Activated CD4-positive, alpha-beta T cell treated with anti-CD3 and anti-CD28 coated beads for 24 hours (primary cell): ENCODE data around the gene GEMIN7.
"Not testable (repeated sequence)": the region's sequence is repeated elsewhere in the genome, so short reads cannot be mapped to it uniquely, and the experiment has no call there.

Source experiments
- DNase-seq, 2 donors: peaks; one replicate each; pipeline ENCODE4 v3.0.0-alpha.2; 2020; ENCODE audit warnings: low read depth in 2 of 2

The GEMIN7 gene

DNA sequence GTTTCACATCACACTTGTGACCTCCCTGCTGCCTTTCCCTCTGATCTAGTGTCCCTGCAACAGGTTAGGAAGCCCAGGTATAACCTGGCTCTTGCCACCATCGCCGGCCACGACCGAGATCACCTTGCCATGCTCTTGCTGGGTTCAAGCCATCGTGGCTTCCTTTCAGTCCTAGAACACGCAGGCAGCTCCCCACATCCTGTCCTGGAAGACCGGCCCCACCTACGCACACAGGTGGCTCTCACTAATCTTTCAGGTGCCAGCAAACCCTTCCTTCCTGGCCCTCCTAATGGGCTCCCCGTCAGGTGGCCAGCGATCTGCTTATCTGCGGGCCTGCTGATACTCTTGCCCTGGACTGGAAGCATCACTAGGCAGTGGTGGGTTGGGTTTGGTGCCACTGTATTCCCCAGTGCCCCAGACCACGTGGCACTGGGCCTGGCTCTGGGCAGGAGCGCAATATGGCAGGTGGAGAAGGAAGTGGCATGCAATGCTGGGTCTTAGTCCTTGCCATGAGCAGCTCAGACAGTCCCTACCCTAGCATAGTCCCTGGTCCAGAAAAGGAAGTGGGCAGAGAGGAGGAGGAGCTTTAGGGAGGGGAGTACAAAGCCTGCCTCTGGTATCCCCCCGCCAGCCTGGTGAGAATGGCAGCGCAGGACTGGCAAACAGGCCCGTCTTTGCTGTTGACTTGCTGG is 25.7 kb downstream of the GEMIN7 start:
- no peak for DNase-seq

DNA sequence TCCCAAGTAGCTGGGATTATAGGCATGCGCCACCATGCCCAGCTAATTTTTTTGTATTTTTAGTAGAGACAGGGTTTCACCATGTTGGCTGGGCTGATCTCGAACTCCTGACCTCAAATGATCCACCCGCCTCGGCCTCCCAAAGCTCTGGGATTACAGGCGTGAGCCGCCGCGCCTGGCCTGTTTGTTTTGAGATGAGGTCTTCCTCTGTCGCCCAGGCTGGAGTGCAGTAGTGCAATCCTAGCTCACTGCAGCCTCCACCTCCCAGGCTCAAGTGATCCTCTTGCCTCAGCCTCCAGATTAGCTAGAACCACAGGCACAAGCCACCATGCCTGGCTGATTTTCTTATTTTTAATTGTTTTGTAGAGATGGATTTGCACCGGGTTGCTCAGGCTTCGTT is 27.3 kb downstream of the GEMIN7 start:
- DNase-seq, result not testable (repeated sequence)

DNA sequence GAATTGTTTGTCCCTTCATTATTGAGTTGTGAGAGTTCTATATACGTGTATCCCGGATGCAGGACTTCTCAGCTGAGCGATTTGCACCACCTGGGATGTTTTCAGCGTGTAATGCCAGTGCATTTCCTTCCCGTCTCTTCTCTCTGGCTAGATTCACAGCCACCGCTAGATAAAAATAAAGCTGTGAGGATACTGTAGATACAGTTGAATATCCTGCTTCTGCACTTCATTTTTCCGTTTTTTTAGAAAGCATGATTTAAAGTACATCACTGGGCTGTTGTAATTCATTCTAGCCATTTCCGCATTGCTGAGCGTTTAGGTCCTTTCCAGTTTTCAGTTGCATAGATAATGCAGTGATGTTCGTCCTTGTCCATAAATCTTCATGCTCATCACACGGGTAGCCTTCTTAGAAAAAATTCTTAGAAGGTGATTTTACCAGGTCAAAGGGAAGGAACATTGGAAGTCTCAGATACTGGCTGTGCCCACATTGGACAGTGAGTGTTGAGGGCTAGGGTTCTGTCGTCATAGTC is 28.6 kb downstream of the GEMIN7 start:
- no peak for DNase-seq

DNA sequence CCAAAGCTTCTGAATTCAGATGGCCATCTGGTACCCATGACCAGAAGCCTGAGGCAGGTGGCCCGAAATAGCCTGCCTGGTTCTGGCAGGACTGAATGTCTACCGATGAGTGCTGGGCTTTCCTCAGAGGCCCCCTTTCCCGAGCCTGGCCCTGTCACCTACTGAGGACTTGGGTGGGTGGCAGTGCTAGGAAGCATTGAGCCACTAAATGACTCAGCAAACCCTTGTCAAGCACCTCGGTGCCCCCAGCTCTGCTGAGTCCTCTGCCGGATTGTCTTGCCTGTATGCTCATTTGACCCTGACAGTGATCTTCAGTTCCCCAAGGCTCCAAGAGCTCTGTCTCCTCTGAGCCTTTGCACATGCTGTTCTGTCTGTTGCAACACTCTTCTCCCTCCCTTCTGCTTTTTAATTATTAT is 31.8 kb downstream of the GEMIN7 start:
- DNase-seq, result no peak

DNA sequence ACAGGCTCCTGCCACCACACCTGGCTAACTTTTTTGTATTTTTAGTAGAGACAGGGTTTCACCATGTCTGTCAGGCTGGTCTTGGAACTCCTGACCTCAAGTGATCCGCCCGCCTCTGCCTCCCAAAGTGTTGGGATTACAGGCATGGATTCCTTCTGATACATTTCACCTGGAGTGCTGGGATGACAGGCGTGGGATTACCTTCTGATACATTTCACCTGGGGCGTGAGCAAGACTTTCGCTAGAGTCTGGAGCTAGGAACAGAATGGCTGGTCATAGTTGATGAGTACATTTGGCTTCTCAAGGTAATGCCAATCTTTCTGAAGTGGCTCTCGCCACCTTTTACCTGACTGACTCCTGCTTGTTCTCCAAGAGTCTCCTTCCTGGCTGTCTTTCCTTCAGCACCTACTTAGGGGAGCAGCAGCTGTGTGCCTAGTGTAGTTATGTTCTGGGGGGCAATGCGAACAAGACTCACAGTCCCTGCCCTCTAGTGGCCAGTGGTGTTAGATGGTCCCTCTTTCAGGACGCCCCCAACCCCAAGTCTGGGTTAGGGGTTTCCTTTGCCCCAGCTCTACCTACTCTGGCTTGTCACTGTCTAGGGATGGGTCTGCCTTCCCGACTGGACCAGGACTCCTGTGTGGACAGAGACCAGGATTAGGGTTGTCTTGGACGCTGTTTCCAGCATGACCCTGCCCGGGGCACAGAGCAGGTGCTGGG is 33.2 kb downstream of the GEMIN7 start:
- DNase-seq, result no peak

DNA sequence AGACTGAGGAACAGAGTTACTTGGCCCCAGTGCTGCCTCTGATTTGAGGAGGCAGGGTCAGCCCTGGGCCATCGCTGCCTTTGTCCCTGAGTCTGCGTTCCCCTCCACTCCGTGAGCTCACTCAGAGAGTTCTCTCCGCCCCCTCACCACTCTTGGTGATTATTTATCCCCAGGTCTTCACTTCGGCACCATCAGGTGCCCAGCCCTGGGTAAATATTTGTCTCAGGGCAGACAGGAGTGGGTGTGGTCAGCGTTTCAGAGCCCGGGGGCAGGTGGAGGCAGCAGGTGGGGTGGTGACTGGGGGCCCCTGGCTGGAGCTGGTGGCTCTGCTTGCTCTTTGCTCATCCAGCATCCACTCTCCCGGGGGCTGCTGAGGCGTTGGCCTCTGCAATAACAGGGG is 34.6 kb downstream of the GEMIN7 start:
- DNase-seq, result no peak

DNA sequence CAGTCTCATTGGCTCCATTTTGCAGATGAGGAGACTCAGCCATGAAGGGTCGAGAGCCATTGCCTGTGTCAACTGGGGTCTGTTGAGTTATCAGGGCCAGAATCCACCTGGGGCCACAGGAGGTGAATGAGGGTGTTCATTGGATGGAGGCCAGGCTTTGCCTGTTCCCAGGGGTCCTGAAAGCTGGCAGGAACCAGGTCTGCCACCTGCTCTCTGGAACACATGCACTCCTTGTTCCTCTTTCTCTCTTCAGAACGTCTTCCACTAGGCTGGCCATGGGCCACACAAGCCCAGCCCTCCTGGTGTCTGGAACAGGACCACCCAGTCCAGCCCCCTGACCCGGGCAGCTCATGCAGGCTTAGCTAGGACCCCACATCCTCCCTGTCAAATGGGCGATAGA is 35.1 kb downstream of the GEMIN7 start:
- no peak for DNase-seq

DNA sequence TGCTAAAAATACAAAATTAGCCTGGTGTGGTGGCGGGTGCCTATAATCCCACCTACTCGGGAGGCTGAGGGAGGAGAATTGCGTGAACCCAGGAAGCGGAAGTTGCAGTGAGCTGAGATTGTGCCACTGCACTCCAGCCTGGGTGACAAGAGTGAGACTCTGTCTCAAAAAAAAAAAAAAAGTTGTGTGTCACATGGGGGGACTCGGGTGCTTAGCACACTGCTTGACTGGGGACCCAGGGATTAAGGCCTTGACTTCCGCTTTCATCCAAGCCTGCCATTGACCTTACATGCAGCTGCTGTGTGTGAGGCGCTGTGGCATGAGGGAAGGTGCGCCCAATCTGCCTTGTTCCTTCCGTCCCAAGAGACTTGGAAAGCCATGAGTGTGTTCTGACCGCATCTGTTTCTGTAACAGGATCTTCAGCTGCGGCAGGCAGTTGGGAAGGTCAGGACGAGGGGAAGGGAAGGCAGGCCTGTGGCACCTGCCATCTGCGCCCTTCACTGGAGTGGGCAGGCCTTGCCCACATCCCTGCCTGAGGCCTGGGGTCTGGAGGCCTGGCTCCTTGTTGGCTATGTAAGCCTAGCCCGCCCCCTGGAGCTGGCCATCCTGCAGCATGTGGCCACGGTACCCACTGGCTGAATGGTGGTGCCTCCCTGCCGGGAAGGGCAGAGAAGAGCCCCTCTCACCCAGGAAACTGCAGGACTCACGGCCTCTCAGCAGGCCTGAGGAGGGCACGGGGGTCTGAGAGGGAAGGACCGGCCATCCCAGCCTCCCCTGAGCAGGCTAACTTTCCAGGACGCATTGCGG is 37.0 kb downstream of the GEMIN7 start:
- no peak for DNase-seq

DNA sequence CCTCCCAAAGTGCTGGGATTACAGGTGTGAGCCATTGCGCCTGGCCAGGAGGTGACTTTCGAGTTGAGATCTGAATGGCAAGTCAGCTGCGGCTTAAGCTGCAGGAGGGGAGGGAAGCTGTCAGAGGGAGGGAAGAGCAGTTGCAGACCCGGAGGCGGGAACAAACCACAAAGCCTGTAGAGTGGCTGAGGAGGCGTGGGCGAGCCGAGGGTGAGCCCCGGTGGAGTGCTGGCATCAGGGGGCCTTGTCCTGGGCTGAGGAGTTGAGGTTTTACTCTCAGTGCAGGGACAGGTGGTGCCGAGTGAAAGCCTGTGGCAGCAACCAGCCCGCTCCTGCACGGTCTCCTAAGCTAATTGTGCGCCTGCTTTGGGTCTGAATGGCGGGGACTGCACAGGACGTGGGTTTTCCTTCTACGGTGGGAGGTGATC is 38.1 kb downstream of the GEMIN7 start:
- peak; percentile 43 to 63 for DNase-seq

DNA sequence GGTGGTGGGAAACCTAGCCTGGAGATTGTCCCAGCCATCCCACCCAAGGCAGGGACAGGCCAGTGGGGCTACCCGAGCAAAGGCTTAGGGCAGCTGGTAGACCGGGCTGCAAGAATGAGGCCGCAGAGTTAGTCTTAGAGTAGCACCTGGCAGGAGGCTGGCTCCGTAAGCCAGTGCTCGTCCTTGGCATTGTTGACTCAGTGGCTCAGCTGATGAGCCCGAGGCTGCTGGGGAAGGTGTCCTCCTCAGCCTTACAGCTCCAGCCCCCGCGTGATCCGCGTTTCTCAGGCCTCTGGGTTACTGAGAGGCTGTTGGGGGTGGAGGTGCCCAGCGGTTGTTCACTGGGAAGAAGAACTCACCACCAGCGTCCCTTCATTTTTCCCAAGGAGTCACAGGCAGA is 38.6 kb downstream of the GEMIN7 start:
- DNase-seq, result no peak

DNA sequence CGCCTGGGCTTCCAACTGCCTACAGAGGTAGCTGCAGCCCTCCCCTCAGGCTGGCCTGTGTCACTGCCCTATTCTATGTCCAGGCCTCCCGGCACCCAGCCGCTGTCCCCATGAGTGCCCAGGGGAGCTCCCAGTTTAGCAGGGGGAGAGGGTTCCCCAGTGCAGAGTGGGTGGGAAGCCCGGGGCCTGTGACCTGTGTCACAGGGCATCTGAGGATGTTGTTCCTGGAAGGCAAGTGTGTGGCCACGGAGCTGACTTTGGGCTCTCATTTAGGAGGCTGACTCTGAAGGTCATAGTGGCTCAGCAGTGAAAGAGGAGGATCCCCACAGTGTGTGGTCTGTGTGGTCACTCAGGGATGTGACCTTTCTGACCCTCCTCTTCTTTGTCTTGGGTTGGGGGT is 39.0 kb downstream of the GEMIN7 start:
- DNase-seq, result no peak

DNA sequence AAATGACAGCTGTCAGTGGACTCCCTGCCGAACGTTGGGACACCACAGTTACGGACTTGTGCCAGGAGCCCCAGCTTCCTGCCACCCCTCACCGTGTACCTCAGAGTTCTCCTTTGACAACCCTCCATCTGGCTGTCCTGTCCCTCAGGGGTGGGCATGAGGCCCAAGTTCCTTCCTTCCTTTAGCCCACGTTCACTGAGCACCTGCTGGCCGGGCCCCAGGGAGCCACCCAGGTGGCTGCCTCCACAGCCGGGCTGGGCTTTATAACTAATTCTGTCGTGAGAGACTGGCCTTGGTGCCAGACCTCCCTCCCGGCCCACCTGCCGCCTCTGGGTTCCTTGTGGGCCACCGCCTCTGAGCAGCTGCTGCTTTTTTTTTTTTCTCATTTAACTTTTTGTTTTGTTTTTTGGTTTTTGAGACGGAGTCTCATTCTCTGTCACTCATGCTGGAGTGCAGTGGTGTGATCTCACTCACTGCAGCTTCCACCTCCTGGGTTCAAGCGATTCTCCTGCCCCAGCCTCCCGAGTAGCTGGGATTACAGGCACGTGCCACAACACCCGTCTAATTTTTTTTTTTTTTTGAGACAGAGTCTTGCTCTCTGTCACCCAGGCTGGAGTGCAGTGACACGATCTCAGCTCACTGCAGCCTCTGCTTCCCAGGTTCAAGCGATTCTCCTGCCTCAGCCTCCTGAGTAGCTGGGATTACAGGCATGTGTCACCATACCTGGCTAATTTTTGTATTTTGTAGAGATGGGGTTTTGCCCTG is 39.7 kb downstream of the GEMIN7 start:
- DNase-seq, result not testable (repeated sequence)

DNA sequence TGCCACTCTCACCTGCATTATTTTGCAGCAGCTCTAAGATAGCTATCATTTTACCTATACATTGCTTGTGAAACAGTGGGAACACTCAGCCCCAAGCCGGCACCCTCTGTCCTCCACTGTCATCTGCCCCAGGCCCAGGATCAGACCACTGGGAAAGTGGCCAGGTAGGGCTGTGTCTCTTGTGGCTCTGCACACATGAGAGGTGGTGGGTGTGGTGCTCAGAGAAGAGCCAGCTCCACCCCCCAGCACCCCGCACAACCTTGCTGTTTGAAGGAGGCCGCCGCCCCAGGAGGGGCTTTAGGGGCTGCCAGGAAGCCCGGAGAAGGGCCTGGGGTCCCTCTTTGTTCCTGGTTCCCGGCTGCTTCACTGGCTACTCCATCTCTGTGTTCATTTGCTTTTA is 40.5 kb downstream of the GEMIN7 start:
- DNase-seq, result no peak

DNA sequence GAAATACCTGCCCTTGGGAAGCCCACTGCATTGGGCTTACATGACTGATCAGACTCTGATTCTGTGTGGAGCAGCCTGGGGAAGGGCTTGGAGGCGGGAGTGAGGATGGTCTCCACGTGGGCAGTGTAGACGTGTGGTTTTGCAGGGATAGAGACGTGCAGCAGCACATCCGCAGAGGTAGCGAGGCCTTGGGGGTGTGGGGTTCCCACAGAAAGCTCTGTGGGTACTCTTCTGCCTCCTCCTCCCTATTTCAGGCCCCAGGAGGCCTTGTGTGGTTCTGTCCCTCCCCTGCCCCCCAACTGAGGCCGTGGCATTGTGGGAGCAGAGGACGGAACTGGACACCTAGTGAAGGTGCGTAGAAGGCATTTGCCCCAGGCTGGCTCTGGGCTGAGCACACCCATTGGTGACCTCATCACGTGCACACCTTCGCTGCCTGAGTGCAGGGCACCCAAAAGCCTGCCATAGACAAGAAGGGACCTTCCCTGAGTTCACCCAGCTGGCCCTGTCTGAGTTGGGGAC is 42.8 kb downstream of the GEMIN7 start:
- no peak for DNase-seq

DNA sequence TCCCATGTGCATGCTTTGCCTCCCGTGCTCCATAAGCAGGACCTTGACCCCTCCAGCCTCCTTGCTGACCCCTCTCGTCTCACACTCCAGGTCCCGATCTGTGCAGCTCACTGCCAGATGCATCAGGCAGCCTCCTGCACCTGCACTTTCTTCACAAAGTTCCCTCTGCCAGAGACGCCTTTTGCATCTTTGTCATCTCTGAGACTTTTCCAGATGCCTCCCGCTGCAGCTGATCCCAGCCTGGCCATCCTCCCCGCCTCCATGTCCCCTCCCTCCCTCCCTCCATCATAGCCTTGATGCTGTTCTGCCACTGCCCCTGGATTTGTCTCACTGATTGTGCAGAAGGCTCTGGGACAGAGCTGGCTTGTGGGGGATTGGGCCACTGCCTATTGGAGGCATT is 43.8 kb downstream of the GEMIN7 start:
- no peak for DNase-seq

DNA sequence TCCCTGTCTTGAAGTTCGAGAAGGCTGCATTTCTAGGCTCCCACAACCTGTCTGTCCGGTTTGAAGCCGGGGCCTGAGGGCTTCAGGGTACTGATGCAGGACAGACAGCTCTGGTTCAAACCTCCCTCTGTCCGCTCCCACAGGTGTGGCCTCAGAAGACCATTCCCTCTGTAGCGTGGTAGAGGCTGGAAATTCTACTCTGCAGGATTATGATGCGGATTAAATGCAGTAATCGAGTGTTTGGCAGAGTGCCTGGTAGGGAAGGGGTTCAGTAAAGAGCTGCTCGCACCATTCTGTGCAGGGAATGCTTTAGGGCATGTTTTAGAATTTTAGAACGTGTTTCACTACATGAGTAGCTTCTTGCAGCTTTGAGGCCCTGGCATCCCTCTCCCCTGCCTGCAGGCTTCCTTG is 44.4 kb downstream of the GEMIN7 start:
- no peak for DNase-seq

DNA sequence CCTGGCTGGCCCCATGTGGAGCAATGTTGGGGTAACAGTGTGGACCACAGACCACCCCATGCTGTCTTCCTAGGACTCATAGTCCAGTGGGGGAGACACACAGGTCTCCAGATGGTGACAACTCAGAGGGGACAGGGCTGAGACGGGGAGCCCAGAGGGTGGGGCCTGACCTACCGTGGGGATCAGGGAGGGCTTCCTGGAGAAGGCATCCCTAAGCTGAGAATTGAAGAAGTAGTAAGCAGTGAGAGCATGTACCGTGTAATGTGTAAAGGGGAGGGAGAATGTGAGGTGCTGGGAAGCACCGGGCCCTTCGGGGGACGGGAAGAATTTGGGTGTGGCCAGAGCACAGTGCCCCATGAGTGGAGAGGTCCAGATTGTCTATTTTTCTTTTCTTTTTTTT is 45.0 kb downstream of the GEMIN7 start:
- DNase-seq, result no peak

DNA sequence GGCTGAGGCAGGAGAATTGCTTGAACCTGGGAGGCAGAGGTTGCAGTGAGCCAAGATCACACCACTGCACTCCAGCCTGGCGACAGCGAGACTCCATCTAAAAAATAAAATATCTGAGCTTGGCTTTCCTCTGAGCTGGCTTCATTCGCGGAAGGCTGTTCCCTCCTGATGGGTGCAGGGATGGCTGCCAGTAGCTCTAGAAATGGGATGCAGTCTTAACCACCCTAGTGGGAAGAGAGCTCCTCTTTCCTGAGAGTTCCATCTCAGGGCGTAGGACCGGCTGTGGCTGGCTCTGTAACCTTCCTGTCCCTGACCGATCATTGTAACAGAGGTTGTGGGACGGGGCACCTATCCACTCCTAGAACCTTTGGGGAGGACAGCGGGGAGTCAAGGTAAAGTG is 46.3 kb downstream of the GEMIN7 start:
- DNase-seq, result no peak

DNA sequence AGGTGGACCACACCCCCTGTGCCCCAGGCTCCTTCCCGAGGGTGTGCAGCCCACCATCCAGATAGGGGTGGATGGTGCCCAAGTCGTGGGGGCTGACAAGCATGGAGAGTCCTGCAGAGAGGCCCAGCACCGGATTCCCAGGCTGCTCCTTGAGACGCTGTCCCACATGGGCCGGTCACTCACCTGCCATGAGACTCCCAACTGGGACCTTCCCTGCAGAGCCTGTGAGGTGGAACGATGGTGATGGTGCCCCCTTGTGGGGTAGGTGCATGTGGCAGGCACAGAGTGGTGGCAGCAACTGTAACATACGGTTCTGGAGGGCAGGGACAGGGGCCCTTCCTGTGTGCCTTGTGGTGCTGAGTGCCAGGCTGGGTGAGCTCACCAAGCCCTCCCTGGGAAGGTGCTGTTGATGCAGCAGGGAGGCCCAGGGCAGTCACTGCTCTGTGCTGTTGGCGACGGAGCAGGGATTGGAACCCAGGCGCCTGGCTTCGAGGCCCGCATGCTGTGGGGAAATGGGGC is 47.0 kb downstream of the GEMIN7 start:
- DNase-seq, result peak; percentile 56 to 68

DNA sequence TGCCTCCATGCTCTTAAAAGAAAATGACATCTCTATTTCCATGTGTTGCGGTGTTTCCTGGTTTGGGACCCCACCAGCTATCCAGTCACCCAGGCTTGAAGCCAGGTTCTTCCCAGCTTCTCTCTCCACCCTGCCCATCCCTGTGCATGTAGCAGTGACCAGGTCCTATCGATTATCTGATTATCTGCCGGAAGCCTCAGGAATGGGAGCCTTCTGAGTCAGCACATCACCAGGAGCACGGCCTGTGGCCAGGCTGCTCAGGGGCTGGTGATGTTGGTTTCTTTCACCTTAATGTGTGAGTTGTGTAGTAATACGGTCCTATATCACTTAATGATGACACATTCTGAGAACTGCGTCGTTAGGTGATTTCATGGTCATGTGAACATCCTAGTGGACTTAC is 47.6 kb downstream of the GEMIN7 start:
- DNase-seq, result no peak

DNA sequence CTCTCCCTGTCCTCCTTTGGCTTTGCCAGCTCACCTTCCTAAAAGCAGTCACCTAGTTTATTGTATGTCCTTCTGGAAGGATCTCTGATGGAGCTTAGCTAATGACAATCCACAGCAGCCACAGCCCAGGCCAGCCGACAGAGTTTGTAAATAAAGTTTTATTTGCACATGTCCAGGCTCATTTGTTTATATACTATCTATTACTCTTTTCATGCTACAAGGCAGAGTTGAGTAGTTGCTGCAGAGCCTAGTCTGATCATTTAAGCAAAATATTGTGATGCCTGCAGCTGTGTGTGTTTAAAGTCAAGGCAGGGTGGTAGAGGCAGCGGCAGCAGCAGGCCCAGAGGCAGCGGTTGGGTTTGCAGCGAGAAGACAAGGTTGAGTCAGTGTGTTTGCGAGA is 49.1 kb downstream of the GEMIN7 start:
- DNase-seq, result no peak
